Measurements from ENCODE around the gene RPS21. TPM values are rescaled to one million over a fixed set of nuclear protein-coding genes. Genes with fewer than 3 reads are reported as not detected.

RPS21 gene
- total and polyA plus RNA-seq, 2 of the 13 experiments (the other 11 are each of a cell fraction or from before 2014, with no cell fraction given), result 2,647 to 11,063 TPM

DNA sequence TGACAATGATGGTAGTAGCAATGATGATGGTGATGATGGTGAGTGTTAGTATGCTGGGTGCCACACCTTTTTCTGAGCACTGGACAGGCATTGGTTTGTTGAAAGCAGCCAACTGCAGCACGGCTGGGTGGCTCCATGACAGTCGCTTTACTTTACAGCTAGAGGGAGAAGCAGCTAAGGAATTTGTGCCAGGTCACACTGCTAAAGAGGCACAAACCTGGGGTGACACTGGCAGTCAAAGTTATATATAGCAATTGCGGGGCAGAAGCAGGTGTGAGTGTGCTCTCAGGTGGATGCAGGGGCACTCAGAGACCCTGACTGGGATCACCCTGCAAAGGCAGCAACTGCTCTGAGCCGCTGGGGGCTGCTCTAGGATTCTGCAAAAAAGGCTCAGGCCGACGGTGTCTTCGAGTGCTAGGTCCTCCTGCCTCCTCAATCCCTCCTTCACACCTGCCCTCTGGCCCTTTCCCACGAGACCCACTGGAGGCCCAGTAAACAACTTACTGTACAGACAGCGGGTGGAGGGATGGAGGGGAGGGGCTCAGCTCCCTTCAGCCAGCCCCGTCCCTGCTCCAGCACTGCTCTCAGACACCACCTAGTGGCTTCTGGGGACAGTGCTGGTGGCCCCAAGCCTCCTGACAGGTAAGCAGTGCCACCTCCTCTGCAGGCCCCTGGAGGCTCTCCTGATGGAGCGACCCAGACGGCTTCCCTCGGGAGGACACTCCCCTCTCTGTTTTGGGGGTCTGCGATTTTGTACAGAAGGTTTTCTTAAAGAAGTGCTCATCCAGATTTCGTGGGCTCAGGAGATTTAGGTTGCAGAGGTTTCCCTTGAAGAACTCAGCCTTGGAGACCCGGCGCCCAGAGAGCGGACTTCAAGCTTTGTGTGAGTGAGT is 4.4 kb upstream of the RPS21 start (continued):
- TF ChIP-seq, protein P1, sequence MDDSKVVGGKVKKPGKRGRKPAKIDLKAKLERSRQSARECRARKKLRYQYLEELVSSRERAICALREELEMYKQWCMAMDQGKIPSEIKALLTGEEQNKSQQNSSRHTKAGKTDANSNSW (CRISPR knock-in tag; IDR thresholded peaks at IDR 0.05; ENCODE audit: borderline replicate concordance), result 0 out of 2 replicates have a peak, but pooled peaks have one; percentile 19
- TF ChIP-seq FOXM1 (CRISPR knock-in tag; IDR thresholded peaks at IDR 0.05) (0 out of 2 replicates have a peak, but pooled peaks have one; percentile 48), GATAD1 (CRISPR knock-in tag; IDR thresholded peaks at IDR 0.05) (peak; percentile 75), ZNF468 (CRISPR knock-in tag; IDR thresholded peaks at IDR 0.05) (no peak), ZNF75D (CRISPR knock-in tag; IDR thresholded peaks at IDR 0.05; ENCODE audit: borderline replicate concordance) (no peak), ETV5 (CRISPR knock-in tag; IDR thresholded peaks at IDR 0.05; ENCODE audit: borderline replicate concordance) (peak; percentile 53; the same call in 1 of the 2 replicates), IRF2 (CRISPR knock-in tag; IDR thresholded peaks at IDR 0.05) (peak; percentile 75), IKZF4 (CRISPR knock-in tag; IDR thresholded peaks at IDR 0.05; ENCODE audit: borderline replicate concordance, low read depth, not compliant biosample characterization) (no peak), ZFP36 (IDR thresholded peaks at IDR 0.05; ENCODE audit: borderline replicate concordance, low read depth, low read length, partially characterized antibody) (peak; percentile 21), STAT5B (CRISPR knock-in tag; IDR thresholded peaks at IDR 0.05) (no peak), ZMYM2 (CRISPR knock-in tag; IDR thresholded peaks at IDR 0.05) (no peak), SMAD9 (CRISPR knock-in tag; IDR thresholded peaks at IDR 0.05) (no peak), ATF7 (IDR thresholded peaks at IDR 0.05) (no peak), ATF7 (CRISPR knock-in tag; IDR thresholded peaks at IDR 0.05) (no peak), CEBPB (IDR thresholded peaks at IDR 0.05; ENCODE audit: borderline replicate concordance, low read depth, low read length) (no peak), ZNF580 (CRISPR knock-in tag; IDR thresholded peaks at IDR 0.05; ENCODE audit: borderline replicate concordance, low read depth) (peak; percentile 83; the same call in 1 of the 2 replicates), ZNF34 (CRISPR knock-in tag; IDR thresholded peaks at IDR 0.05; ENCODE audit: borderline replicate concordance) (peak; percentile 87; the same call in 1 of the 2 replicates), ZNF543 (CRISPR knock-in tag; IDR thresholded peaks at IDR 0.05) (no peak), SMARCC2 (IDR thresholded peaks at IDR 0.05) (no peak), NR2F1 (CRISPR knock-in tag; IDR thresholded peaks at IDR 0.05) (peak in 1 of 2 experiments; percentile 61; a peak in 2 of 4 replicates)
- TF ChIP-seq, protein P2, sequence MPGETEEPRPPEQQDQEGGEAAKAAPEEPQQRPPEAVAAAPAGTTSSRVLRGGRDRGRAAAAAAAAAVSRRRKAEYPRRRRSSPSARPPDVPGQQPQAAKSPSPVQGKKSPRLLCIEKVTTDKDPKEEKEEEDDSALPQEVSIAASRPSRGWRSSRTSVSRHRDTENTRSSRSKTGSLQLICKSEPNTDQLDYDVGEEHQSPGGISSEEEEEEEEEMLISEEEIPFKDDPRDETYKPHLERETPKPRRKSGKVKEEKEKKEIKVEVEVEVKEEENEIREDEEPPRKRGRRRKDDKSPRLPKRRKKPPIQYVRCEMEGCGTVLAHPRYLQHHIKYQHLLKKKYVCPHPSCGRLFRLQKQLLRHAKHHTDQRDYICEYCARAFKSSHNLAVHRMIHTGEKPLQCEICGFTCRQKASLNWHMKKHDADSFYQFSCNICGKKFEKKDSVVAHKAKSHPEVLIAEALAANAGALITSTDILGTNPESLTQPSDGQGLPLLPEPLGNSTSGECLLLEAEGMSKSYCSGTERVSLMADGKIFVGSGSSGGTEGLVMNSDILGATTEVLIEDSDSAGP (CRISPR knock-in tag; IDR thresholded peaks at IDR 0.05; ENCODE audit: borderline replicate concordance), result peak; percentile 70
- TF ChIP-seq, protein P3, sequence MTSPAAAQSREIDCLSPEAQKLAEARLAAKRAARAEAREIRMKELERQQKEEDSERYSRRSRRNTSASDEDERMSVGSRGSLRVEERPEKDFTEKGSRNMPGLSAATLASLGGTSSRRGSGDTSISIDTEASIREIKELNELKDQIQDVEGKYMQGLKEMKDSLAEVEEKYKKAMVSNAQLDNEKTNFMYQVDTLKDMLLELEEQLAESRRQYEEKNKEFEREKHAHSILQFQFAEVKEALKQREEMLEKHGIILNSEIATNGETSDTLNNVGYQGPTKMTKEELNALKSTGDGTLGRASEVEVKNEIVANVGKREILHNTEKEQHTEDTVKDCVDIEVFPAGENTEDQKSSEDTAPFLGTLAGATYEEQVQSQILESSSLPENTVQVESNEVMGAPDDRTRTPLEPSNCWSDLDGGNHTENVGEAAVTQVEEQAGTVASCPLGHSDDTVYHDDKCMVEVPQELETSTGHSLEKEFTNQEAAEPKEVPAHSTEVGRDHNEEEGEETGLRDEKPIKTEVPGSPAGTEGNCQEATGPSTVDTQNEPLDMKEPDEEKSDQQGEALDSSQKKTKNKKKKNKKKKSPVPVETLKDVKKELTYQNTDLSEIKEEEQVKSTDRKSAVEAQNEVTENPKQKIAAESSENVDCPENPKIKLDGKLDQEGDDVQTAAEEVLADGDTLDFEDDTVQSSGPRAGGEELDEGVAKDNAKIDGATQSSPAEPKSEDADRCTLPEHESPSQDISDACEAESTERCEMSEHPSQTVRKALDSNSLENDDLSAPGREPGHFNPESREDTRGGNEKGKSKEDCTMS (CRISPR knock-in tag; conservative IDR thresholded peaks at IDR 0.05), result no peak
- TF ChIP-seq, protein P4, sequence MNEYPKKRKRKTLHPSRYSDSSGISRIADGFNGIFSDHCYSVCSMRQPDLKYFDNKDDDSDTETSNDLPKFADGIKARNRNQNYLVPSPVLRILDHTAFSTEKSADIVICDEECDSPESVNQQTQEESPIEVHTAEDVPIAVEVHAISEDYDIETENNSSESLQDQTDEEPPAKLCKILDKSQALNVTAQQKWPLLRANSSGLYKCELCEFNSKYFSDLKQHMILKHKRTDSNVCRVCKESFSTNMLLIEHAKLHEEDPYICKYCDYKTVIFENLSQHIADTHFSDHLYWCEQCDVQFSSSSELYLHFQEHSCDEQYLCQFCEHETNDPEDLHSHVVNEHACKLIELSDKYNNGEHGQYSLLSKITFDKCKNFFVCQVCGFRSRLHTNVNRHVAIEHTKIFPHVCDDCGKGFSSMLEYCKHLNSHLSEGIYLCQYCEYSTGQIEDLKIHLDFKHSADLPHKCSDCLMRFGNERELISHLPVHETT (CRISPR knock-in tag; conservative IDR thresholded peaks at IDR 0.05), result no peak

Data from HepG2 (cell line).